Activated T-cell treated with anti-CD3 and anti-CD28 coated beads, Interleukin-2, amount 50 U/mL, for 4 hours (primary cell): ENCODE data around the gene MYO7B. TPM values are rescaled to one million over a fixed set of nuclear protein-coding genes. Genes with fewer than 3 reads are reported as not detected.
A peak's percentile ranks its signal among the peaks of the same experiment; 100 is the strongest.

Experiments
- ATAC-seq, 2 donors: fragments of 200-7000 bp; cut with Tn5 transposase; one replicate each; pipeline ENCODE4 v1.10.0; 2021
- DNase-seq: peaks from one replicate; pipeline ENCODE4 v3.0.0-alpha.2; 2020
- H3K27me3 Mint-ChIP-seq: one replicate; pipeline ENCODE4 v1.8.0; 2021; ENCODE audit warnings: low read depth, mixed read lengths
- H3K36me3 Mint-ChIP-seq: one replicate; pipeline ENCODE4 v1.8.0; 2022; ENCODE audit warnings: mixed read lengths; ENCODE audit not compliant: insufficient read depth
- H3K4me1 Mint-ChIP-seq: one replicate; pipeline ENCODE4 v1.8.0; 2021; ENCODE audit warnings: low read depth, mixed read lengths
- H3K4me3 Mint-ChIP-seq: one replicate; pipeline ENCODE4 v1.8.0; 2021; ENCODE audit warnings: mild to moderate bottlenecking, moderate library complexity, mixed read lengths
- H3K9me3 Mint-ChIP-seq: one replicate; pipeline ENCODE4 v1.8.0; 2021; ENCODE audit warnings: mixed read lengths
- total RNA-seq, 3 donors: library from RNA; stranded (reverse); gene quantifications; one replicate each; pipeline ENCODE4 v1.2.1, GENCODE V29; 2021

The MYO7B gene
- total RNA-seq, 3 donors from 2014 or later: 0.16 to 0.68 (median 0.63) TPM

GRCh38 chr2:127627740-127628571, 92.5 kb downstream of the MYO7B start:
- no peaks in the 10 kb centered on the region for H3K27me3 Mint-ChIP-seq
- DNase-seq (no peak), ATAC-seq (no peak)
- no peak overlapping the region for H3K4me3 Mint-ChIP-seq
- no peaks in the 10 kb centered on the region for H3K9me3 Mint-ChIP-seq
- peaks cover 7% of the 10 kb centered on the region for H3K4me1 Mint-ChIP-seq
- H3K36me3 Mint-ChIP-seq: no peaks in the 10 kb centered on the region

DNA sequence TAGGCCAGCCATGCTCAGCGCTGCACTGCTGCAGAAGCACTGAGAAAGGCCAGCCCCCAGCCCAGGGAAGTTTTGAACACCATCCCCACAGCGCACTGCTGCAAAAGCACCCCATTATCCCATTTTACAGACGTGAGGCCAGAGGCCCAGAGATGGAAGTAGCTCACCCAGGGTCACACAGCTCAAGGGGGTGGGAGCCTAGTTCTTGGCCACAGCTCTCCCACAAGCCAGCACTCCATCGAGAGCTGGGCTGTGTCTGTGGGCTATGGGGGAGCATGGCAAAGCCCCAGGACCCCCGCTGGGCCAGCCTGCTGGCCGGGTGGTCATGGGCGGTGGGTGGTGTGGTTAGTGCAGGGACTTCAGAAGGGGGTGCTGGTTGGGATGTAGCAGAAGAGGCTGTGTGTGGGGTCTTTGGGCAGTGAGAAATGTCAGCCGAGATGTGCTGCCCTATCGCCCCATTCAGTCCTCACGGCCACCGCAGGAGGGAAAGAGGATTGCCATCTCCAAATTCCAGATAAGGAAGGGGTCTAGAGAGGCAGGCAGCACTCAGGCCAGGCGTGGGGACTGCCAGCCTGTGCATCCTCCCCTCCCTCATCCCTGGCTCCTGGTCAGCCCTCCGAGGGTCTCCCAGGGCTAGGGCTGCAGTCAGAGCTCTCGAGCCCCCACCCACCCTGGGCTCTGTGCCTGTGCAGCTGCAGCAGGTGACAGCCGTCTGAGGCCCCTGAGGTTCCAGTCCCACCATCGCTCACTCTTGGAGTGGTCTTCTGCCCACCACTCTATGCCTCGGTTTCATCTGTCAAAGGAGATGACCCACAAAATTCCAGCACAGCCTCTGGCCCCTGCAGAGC, 93.5 kb downstream of the MYO7B start:
- Mint-ChIP-seq H3K27me3 (no peaks in the 10 kb centered on the region), H3K4me3 (no peak overlapping the region), H3K36me3 (no peaks in the 10 kb centered on the region), H3K4me1 (peaks cover 18% of the 10 kb centered on the region), H3K9me3 (no peaks in the 10 kb centered on the region)
- ATAC-seq (no peak), DNase-seq (no peak)

- H3K36me3 Mint-ChIP-seq: no peaks in the 10 kb centered on the region
These were observed 94.2 kb downstream of the MYO7B start for GRCh38 chr2:127629637-127630036.

GRCh38 chr2:127630096-127630863, 94.8 kb downstream of the MYO7B start:
- no peak for DNase-seq
- H3K27me3 Mint-ChIP-seq: no peaks in the 10 kb centered on the region
- peaks cover 25% of the 10 kb centered on the region for H3K4me1 Mint-ChIP-seq
- H3K36me3 Mint-ChIP-seq: no peaks in the 10 kb centered on the region
- H3K9me3 Mint-ChIP-seq: no peaks in the 10 kb centered on the region
- ATAC-seq: no peak
- H3K4me3 Mint-ChIP-seq: no peak overlapping the region

More at GRCh38 chr2:127629637-127630036, 94.2 kb downstream of the MYO7B start:
- ATAC-seq: no peak
- Mint-ChIP-seq H3K4me3 (no peak overlapping the region), H3K27me3 (no peaks in the 10 kb centered on the region), H3K4me1 (peaks cover 19% of the 10 kb centered on the region), H3K9me3 (no peaks in the 10 kb centered on the region)
- DNase-seq: no peak

GRCh38 chr2:127630864-127631540, 95.5 kb downstream of the MYO7B start:
- no peak for ATAC-seq
- H3K27me3 Mint-ChIP-seq: no peaks in the 10 kb centered on the region

DNA sequence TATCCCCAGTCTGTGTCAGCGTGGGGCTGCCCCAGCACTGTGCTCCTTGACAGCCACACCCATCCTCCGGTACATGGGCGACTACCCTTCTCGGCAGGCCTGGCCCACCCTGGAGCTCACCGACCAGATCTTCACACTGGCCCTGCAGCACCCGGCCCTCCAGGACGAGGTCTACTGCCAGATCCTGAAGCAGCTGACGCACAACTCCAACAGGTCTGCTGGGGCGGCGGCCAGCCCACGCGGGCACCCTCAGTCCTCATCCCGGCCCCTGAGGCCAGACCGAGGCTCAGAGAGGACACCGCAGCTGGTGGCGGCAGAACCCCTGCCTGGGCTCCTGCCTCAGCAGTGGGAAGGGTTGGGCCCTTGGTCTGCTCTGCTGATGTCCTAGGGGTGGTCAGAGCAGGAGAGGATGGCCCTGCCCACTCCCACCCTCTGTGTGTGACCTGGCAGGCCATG, 96.1 kb downstream of the MYO7B start:
- DNase-seq (no peak), ATAC-seq (no peak)
- Mint-ChIP-seq H3K36me3 (no peaks in the 10 kb centered on the region), H3K27me3 (no peaks in the 10 kb centered on the region), H3K9me3 (no peaks in the 10 kb centered on the region), H3K4me1 (peaks cover 32% of the 10 kb centered on the region), H3K4me3 (no peak overlapping the region)

More at GRCh38 chr2:127630864-127631540, 95.5 kb downstream of the MYO7B start:
- H3K4me3 Mint-ChIP-seq: no peak overlapping the region
- H3K36me3 Mint-ChIP-seq: no peaks in the 10 kb centered on the region
- H3K9me3 Mint-ChIP-seq: no peaks in the 10 kb centered on the region
- H3K4me1 Mint-ChIP-seq: peaks cover 26% of the 10 kb centered on the region
- DNase-seq: no peak

DNA sequence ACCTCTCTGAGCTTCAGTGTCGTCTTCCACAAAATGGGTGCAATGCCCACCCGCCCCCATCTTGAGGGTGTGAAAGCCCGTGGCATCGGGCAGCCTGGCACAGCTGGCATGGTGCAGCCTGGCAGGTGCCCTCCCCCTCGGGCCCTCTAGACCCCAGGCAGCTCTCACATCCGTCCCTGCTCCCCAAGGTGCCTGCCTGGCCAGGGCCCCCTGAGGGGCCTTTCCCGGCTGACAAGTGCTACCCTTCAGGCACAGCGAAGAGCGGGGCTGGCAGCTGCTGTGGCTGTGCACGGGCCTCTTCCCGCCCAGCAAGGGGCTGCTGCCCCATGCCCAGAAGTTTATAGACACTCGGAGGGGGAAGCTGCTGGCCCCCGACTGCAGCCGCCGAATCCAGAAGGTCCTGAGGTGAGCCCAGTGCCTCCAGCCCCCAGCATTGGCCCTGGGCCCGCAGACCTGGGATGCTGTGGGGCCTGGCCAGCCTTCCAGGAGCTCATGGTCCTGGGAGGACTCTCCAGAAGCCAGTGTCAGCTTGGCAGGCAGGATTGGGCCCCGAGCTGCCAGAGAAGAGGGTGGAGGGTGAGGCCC, 96.6 kb downstream of the MYO7B start:
- ATAC-seq: no peak
- peaks cover 36% of the 10 kb centered on the region for H3K4me1 Mint-ChIP-seq
- H3K27me3 Mint-ChIP-seq: no peaks in the 10 kb centered on the region
- H3K36me3 Mint-ChIP-seq: no peaks in the 10 kb centered on the region
- no peak for DNase-seq
- no peaks in the 10 kb centered on the region for H3K9me3 Mint-ChIP-seq
- H3K4me3 Mint-ChIP-seq: no peak overlapping the region

DNA sequence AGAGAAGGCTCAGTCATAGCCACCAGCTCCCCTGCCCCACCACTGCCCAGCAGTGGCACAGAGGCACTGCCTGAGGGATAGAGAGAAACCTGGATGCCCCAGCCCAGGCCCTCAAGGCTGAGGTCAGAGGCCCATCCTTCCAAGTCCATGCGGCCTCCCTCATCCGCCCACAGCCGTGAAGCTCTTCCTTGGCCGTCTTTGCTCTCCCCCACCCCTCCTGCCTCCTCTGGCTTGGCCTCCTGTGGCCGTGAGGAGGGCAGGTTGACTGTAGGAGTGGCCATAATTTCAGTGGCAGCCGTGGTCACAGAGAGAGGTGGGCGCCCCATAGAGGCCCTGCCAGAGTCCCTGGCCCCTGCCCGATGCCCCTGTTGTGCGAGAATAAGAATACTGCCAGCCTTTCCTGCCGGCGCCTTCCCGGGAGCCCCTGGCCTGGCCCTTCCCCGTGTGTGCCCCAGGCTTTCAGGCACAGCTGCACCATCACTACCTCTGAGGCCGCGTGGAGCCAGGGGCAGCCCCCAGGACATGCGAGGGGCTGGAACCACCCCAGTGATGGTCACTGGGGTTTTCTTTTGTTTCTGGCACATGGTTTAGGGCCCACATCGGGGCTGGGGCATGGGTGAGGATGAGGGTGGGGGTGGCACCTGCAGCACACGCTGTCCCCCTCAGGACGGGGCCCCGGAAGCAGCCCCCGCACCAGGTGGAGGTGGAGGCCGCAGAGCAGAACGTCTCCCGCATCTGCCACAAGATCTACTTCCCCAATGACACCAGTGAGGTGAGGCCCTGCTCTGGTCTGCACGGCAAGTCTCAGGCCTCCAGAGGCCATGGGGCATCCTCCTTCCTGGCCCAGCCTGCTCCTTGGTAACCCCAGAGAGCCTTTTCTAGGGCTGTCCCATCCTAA, 97.4 kb downstream of the MYO7B start:
- Mint-ChIP-seq H3K9me3 (no peaks in the 10 kb centered on the region), H3K4me1 (peaks cover 41% of the 10 kb centered on the region), H3K36me3 (no peaks in the 10 kb centered on the region), H3K27me3 (no peaks in the 10 kb centered on the region), H3K4me3 (no peak overlapping the region)
- DNase-seq: no peak
- peak; percentile 25 to 31 for ATAC-seq

- no peak overlapping the region for H3K4me3 Mint-ChIP-seq
- no peak for DNase-seq
These were observed 98.1 kb downstream of the MYO7B start for GRCh38 chr2:127633556-127634065.

GRCh38 chr2:127634066-127634617, 98.7 kb downstream of the MYO7B start:
- Mint-ChIP-seq H3K4me1 (peaks cover 53% of the 10 kb centered on the region), H3K27me3 (no peaks in the 10 kb centered on the region), H3K4me3 (no peak overlapping the region), H3K9me3 (no peaks in the 10 kb centered on the region), H3K36me3 (no peaks in the 10 kb centered on the region)
- ATAC-seq: no peak
- DNase-seq: no peak

More at GRCh38 chr2:127633556-127634065, 98.1 kb downstream of the MYO7B start:
- Mint-ChIP-seq H3K36me3 (no peaks in the 10 kb centered on the region), H3K27me3 (no peaks in the 10 kb centered on the region), H3K9me3 (no peaks in the 10 kb centered on the region), H3K4me1 (peaks cover 47% of the 10 kb centered on the region)
- ATAC-seq: no peak

DNA sequence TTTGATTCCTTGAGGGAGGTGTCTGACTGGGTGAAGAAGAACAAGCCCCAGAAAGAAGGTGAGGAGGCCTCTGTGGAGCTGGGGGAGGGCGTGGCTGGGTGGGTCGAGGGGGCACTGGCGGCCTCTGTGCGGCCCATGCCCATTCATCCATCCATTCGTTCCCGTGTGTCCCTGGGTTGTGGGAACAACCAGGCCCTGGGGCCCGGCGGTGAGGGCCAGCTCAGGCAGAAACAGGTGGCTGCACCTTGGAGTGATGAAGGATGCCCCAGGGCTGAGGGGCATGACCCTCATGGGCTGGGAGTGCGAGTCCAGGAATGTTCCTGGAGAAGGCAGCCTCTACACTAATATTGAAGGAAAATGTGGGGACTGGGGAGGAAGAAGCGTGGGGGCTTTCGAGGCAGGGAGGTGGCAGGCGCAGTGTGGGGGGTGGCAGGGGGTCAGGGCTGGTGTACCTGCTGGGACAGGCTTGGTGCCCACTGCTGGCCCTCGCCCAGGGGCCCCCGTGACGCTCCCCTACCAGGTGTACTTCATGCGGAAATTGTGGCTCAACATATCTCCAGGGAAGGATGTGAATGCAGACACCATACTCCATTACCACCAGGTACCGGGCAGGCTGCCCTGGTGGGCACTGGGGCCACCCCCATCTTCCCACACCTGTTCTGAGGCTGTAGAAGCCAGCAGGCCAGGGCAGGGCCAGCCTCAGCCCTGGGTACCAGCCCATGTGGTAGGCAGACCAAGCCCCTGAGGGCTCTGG, 99.3 kb downstream of the MYO7B start:
- Mint-ChIP-seq H3K9me3 (no peaks in the 10 kb centered on the region), H3K27me3 (no peaks in the 10 kb centered on the region), H3K4me3 (no peak overlapping the region), H3K36me3 (no peaks in the 10 kb centered on the region), H3K4me1 (peaks cover 58% of the 10 kb centered on the region)
- no peak for ATAC-seq
- DNase-seq: no peak
